Hematopoietic multipotent progenitor cell treated with erythropoietin and hydrocortisone succinate and interleukin-3 and kit ligand, for 6 days (in vitro differentiated cells): ENCODE measurements around the gene POU4F1.

ENCODE experiments used
- DNase-seq: peaks from one replicate; pipeline ENCODE4 v3.0.0-alpha.2; 2015

POU4F1 gene

GRCh38 chr13:78589206-78589605 is 14.1 kb downstream of the POU4F1 start:
- peak; percentile 74 for DNase-seq

GRCh38 chr13:78587395-78587794 is 16.0 kb downstream of the POU4F1 start:
- DNase-seq: no peak

- DNase-seq: peak; percentile 55
These were observed 16.6 kb downstream of the POU4F1 start for GRCh38 chr13:78586706-78587105.

GRCh38 chr13:78576261-78576660 is 27.1 kb downstream of the POU4F1 start:
- no peak for DNase-seq

DNA sequence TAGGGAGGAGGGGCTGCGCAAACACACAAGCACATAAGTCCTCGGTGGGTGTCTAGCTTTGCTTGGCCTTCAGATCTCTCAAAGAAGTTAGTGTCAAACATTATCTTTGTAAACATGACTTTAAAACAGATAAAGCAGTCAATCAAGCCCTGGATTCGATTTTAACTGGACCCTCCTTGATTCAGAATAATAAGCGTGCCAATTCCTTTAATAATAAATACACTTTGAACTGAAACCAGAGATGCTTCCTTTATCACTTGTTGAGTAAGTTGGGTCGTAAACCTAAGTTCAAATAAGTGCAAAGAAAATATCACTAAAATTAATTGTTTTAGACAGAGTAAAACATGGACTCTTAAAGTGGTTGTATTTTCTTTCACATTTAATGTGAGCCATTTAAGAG is 30.9 kb downstream of the POU4F1 start:
- DNase-seq: no peak

- DNase-seq: no peak
These were observed 34.3 kb downstream of the POU4F1 start for GRCh38 chr13:78569029-78569428.

DNA sequence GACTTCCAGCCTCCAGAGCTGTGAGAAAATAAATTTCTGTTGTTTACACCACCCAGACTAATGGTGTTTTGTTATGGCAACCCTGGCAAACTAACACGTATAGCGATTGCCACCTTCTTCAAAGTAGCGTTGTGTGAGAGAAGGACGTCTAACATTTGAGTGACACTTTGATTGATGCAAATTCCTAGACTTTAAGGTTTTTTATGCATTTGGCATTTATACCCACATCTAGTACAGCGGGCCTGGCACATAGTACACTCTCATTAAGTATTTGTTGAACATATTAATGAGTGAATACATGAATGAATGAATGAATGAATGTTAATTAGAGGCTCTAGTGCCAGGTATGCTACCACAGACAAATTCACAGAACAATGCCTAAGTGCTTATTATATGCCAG is 36.7 kb downstream of the POU4F1 start:
- no peak for DNase-seq

DNA sequence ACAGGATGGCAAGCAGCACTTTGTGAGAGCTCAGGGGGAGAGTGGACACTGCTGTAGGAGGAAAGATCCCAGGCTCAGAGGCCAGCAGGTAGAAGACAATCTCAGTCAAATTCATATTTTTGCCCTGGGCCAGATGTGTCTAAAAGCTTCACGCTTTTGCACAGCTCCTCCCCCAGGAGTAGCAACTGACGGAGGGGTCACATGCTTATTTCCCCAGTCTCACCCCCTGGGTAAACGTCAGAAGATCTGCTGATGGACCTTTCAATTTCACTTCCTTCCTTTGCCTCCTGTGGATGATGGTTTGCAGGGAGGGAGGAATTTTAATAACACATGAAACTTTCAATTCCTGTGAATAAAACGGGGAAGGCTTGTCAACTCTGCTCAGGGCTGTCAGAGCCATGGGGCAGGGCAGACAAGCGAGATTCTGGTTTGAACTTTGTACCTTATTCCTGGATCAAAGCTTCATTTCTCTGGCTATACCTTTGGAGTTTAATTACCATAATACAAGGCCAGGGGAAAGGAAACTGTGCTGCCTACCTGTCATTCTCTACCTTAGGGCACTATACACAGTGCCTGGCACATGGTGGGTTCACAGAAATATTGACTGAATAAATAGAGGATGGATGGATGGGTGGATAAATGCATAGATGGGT is 41.0 kb downstream of the POU4F1 start:
- no peak for DNase-seq
